K562 treated with DMSO at 1 percent for 4 hours (cell line): ENCODE data around the gene TXNDC9. TPM values are rescaled to one million over a fixed set of nuclear protein-coding genes. Genes with fewer than 3 reads are reported as not detected.

Source experiments
- total RNA-seq: library from RNA; unstranded; fragments of 300-600 nt; gene quantifications from 2 replicates; pipeline ENCODE4 v1.2.3, GENCODE V29; 2022; ENCODE audit not compliant: insufficient read depth

TXNDC9 gene
- 17.0 and 21.2 TPM in 2 replicates for total RNA-seq

GRCh38 chr2:99335911-99336803, at the start of gene TXNDC9:
TXNDC9 (minus strand) TSS chr2:99336333; CDS start chr2:99333210, 3,123 bp downstream.

GRCh38 chr2:99337113-99338028, 1.2 kb upstream of the TXNDC9 start, which contains the start of gene EIF5B:
EIF5B (plus strand) TSS chr2:99337389; CDS start chr2:99337555, 166 bp downstream.

GRCh38 chr2:99301097-99301496, 35.0 kb downstream of the TXNDC9 start, which contains the start of gene LYG1:
LYG1 (minus strand) TSS chr2:99301197; CDS start chr2:99295670, 5,527 bp downstream.

Other genes starting within 250 kb of the TXNDC9 start
- gene C2orf15, start 194.6 kb downstream of the TXNDC9 start, total RNA-seq, result not detected in 2 replicates
- gene TSGA10, start 181.4 kb downstream of the TXNDC9 start, total RNA-seq, result 0.56 TPM in 1 of 2 replicates, not detected in the other
- 2.5 and 5.9 TPM in 2 replicates for gene LIPT1, start 181.4 kb downstream of the TXNDC9 start, total RNA-seq
- gene MITD1, start 155.3 kb downstream of the TXNDC9 start, total RNA-seq, result 20.0 and 20.3 TPM in 2 replicates
- gene MRPL30, start 155.1 kb downstream of the TXNDC9 start, total RNA-seq, result 26.5 and 27.9 TPM in 2 replicates
- 1.3 TPM in 1 of 2 replicates, not detected in the other for gene LYG2, start 80.7 kb downstream of the TXNDC9 start, total RNA-seq
- 1.8 and 2.0 TPM in 2 replicates for gene LYG1, start 35.1 kb downstream of the TXNDC9 start, total RNA-seq
- 29.1 and 32.9 TPM in 2 replicates for gene EIF5B, start 1.1 kb upstream of the TXNDC9 start, total RNA-seq
- 16.4 and 20.1 TPM in 2 replicates for gene REV1, start 153.7 kb upstream of the TXNDC9 start, total RNA-seq